Smooth muscle cell (in vitro differentiated cells): ENCODE measurements around the gene ITGA3. TPM values are rescaled to one million over a fixed set of nuclear protein-coding genes. Genes with fewer than 3 reads are reported as not detected.

Experiments
- DNase-seq: peaks from one replicate; lab custom pipeline; 2025; ENCODE audit not compliant: unreplicated experiment; lab: John Stamatoyannopoulos, UW
- H2AFZ ChIP-seq: fragments of 200-600 bp; sonication (generic); 2 replicates; pipeline ENCODE4 v1.6.0; 2016; ENCODE audit warnings: antibody characterized with exemption, low read depth, mild to moderate bottlenecking
- H3F3A ChIP-seq: fragments of 200-600 bp; sonication (generic); 2 replicates; pipeline ENCODE4 v1.6.0; 2017; ENCODE audit warnings: antibody characterized with exemption, low read depth
- H3K27ac ChIP-seq: fragments of 200-600 bp; sonication (generic); 2 replicates; pipeline ENCODE4 v1.5.1; 2016; ENCODE audit warnings: low read depth, mild to moderate bottlenecking
- H3K27me3 ChIP-seq: fragments of 200-600 bp; sonication (generic); 2 replicates; pipeline ENCODE4 v1.6.1; 2016; ENCODE audit warnings: low read depth, mild to moderate bottlenecking
- H3K36me3 ChIP-seq: fragments of 200-600 bp; sonication (generic); 2 replicates; pipeline ENCODE4 v1.5.1; 2016; ENCODE audit warnings: low read depth
- H3K4me1 ChIP-seq: fragments of 200-600 bp; sonication (generic); 2 replicates; pipeline ENCODE4 v1.5.1; 2016; ENCODE audit warnings: low read depth
- H3K4me2 ChIP-seq: fragments of 200-600 bp; sonication (generic); 2 replicates; pipeline ENCODE4 v1.6.0; 2016; ENCODE audit warnings: mild to moderate bottlenecking
- H3K4me3 ChIP-seq: fragments of 200-600 bp; sonication (generic); 2 replicates; pipeline ENCODE4 v1.5.1; 2016; ENCODE audit warnings: mild to moderate bottlenecking
- H3K79me2 ChIP-seq: fragments of 200-600 bp; sonication (generic); 2 replicates; pipeline ENCODE4 v1.6.0; 2016; ENCODE audit warnings: low read depth, mild to moderate bottlenecking
- H3K9ac ChIP-seq: fragments of 200-600 bp; sonication (generic); 2 replicates; pipeline ENCODE4 v1.6.0; 2016; ENCODE audit warnings: low read depth
- H3K9me3 ChIP-seq: fragments of 200-600 bp; sonication (generic); replicated peaks from 2 replicates; pipeline ENCODE4 v1.5.1; 2016; ENCODE audit warnings: low read depth
- H4K20me1 ChIP-seq: fragments of 200-600 bp; sonication (generic); 2 replicates; pipeline ENCODE4 v1.6.0; 2016; ENCODE audit warnings: low read depth
- WGBS: methylation state at CpG from one replicate; pipeline ENCODE4 v1.1.7; 2016; ENCODE audit warnings: low lambda C conversion rate; 5-methylcytosine and 5-hydroxymethylcytosine counted together
- polyA plus RNA-seq: library from polyadenylated mRNA; unstranded; fragments of >200 nt; fragmentation: Nextera tagmentation; extraction: Ambion mirVana; gene quantifications from 2 replicates; pipeline ENCODE4 v1.2.1, GENCODE V29; 2016
- total RNA-seq: library from RNA; depleted of rRNA; stranded (reverse); fragments of >200 nt; gene quantifications from 2 replicates; pipeline ENCODE4 v1.2.3, GENCODE V29; 2014
- TF ChIP-seq, protein P1 (sequence below): fragments of 200-600 bp; sonication (generic); IDR thresholded peaks from 2 replicates; pipeline ENCODE4 v1.5.1; 2017; ENCODE audit warnings: borderline replicate concordance, mild to moderate bottlenecking, antibody characterized with exemption; ENCODE audit not compliant: insufficient read depth, poor library complexity, severe bottlenecking

Gene ITGA3
- total and polyA plus RNA-seq, 2 experiments from 2014 or later = 30.0 to 44.7 TPM

DNA sequence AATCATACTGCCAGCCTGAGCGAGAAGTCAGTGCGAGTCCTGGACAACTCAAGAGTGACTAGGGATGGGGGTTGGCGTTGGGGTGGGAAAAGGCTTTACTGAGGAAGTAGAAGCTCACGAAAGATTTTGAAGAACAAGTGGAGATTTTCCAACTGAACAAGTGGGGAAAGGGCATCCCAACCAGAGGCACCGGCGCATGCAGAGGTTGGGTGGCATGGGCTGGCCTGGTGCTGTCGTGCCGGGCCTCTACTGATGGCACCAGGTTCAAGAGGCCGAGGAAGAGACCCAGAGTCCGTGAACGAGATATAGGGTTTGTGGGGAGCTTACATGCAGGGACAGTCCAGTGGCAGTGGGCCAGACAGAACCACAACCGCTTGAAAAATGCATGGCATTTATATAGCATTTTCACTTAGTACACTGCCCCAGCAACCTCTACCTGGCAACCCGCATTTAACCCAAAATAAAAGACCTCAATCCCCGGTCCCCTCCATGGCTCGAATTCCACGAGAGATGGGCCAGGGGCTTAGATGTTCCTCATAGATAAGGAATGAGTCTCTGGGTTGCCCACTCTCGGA is 7.7 kb upstream of the ITGA3 start:
- no peaks in the 10 kb centered on the region for H4K20me1 ChIP-seq
- no peak overlapping the region for H3K4me3 ChIP-seq
- TF ChIP-seq, protein P1, sequence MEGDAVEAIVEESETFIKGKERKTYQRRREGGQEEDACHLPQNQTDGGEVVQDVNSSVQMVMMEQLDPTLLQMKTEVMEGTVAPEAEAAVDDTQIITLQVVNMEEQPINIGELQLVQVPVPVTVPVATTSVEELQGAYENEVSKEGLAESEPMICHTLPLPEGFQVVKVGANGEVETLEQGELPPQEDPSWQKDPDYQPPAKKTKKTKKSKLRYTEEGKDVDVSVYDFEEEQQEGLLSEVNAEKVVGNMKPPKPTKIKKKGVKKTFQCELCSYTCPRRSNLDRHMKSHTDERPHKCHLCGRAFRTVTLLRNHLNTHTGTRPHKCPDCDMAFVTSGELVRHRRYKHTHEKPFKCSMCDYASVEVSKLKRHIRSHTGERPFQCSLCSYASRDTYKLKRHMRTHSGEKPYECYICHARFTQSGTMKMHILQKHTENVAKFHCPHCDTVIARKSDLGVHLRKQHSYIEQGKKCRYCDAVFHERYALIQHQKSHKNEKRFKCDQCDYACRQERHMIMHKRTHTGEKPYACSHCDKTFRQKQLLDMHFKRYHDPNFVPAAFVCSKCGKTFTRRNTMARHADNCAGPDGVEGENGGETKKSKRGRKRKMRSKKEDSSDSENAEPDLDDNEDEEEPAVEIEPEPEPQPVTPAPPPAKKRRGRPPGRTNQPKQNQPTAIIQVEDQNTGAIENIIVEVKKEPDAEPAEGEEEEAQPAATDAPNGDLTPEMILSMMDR = no peak
- no peaks in the 10 kb centered on the region for H3K36me3 ChIP-seq
- peak overlapping the region; percentile 64 for H3K4me2 ChIP-seq
- 92% methylated on average over 17 of the region's 17 CpGs for WGBS
- no peak overlapping the region for H3K9ac ChIP-seq
- H3K27ac ChIP-seq = no peak overlapping the region
- no peak overlapping the region for H2AFZ ChIP-seq
- no peaks in the 10 kb centered on the region for H3K79me2 ChIP-seq
- no peaks in the 10 kb centered on the region for H3K27me3 ChIP-seq
- no peak for DNase-seq
- H3F3A ChIP-seq = peaks cover under 1% of the 10 kb centered on the region
- H3K4me1 ChIP-seq = peaks cover 19% of the 10 kb centered on the region
- H3K9me3 ChIP-seq = no peaks in the 10 kb centered on the region

DNA sequence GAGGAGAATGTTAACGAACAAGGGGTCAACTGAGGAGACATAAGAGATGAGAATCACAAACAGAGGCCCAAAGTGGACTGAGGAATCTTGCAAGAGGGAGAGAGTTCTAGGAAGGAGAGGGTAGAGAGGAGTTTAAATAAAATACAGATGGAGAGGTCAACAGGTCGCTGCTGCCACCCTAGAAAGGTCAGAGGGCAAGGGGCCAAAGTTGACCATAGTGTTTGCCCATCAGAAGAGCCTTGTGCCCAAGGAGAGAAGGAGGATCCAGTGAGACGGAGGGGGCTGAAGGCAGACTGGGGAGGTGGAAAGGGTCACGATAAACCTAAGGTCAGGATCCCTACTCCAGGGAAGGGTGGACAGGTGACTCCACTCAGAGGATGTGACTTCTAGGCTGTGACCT is 6.9 kb upstream of the ITGA3 start:
- Histone ChIP-seq H3K79me2 (no peaks in the 10 kb centered on the region), H4K20me1 (no peaks in the 10 kb centered on the region), H3K9ac (no peak overlapping the region), H2AFZ (no peak overlapping the region), H3K27me3 (no peaks in the 10 kb centered on the region), H3F3A (peaks cover 7% of the 10 kb centered on the region), H3K4me2 (no peak overlapping the region), H3K9me3 (no peaks in the 10 kb centered on the region), H3K36me3 (no peaks in the 10 kb centered on the region), H3K27ac (no peak overlapping the region), H3K4me1 (peaks cover 27% of the 10 kb centered on the region), H3K4me3 (no peak overlapping the region)
- 90% methylated on average over 4 of the region's 4 CpGs for WGBS
- TF ChIP-seq, protein P1 = no peak
- no peak for DNase-seq

DNA sequence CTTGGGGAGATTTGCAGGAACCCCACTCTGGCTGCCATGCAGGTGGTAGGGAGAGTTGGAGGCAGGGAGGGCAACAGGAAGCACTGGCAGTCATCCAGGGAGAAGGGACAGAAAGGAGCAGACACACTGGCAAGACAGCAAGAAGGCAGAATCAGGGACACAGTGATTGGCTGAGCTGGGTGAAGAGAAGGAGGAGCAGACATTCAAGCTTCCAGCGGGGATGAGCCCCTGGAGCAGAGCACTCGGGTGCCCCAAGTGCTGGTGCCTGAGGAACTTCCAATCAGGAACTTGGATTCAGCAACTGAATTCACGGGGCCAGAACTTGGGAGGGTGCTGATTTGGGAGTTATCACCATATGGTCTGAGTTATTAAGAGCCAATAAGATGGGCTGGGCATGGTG is 6.3 kb upstream of the ITGA3 start:
- 73% methylated on average over 3 of the region's 3 CpGs for WGBS
- Histone ChIP-seq H3K4me3 (no peak overlapping the region), H3K79me2 (no peaks in the 10 kb centered on the region), H3F3A (peaks cover 9% of the 10 kb centered on the region), H3K4me1 (peaks cover 30% of the 10 kb centered on the region), H3K36me3 (no peaks in the 10 kb centered on the region), H3K9ac (no peak overlapping the region), H3K4me2 (no peak overlapping the region), H2AFZ (no peak overlapping the region), H3K9me3 (no peaks in the 10 kb centered on the region), H3K27me3 (no peaks in the 10 kb centered on the region), H4K20me1 (no peaks in the 10 kb centered on the region), H3K27ac (no peak overlapping the region)
- no peak for DNase-seq
- TF ChIP-seq, protein P1 = no peak

GRCh38 chr17:50050431-50051032 is 5.4 kb upstream of the ITGA3 start:
- H3K4me1 ChIP-seq = peaks cover 37% of the 10 kb centered on the region
- peaks cover 9% of the 10 kb centered on the region for H3F3A ChIP-seq
- H4K20me1 ChIP-seq = no peaks in the 10 kb centered on the region
- H3K4me3 ChIP-seq = no peak overlapping the region
- 86% methylated on average over 12 of the region's 12 CpGs for WGBS
- H3K79me2 ChIP-seq = no peaks in the 10 kb centered on the region
- no peak for DNase-seq
- peak overlapping the region; percentile 21 for H3K9ac ChIP-seq
- TF ChIP-seq, protein P1 = no peak
- peak overlapping the region; percentile 78 for H3K4me2 ChIP-seq
- H3K27me3 ChIP-seq = no peaks in the 10 kb centered on the region
- no peaks in the 10 kb centered on the region for H3K9me3 ChIP-seq
- peak overlapping the region; percentile 68 for H3K27ac ChIP-seq
- no peak overlapping the region for H2AFZ ChIP-seq
- H3K36me3 ChIP-seq = no peaks in the 10 kb centered on the region
